RWPE1 (cell line): ENCODE measurements around the gene CCDC90B.
"Not testable (repeated sequence)": the region's sequence is repeated elsewhere in the genome, so short reads cannot be mapped to it uniquely, and the experiment has no call there.

Experiments
- CTCF ChIA-PET: fragments of 350-600 bp; sonication (Branson Sonifier 250); formaldehyde crosslinking; extraction: SDS; loops from one replicate; lab custom pipeline; 2021; lab: Yijun Ruan, JAX
- POLR2A ChIA-PET: fragments of 400-600 bp; formaldehyde crosslinking; extraction: SDS; loops from one replicate; lab custom pipeline; 2020; ENCODE audit warnings: antibody characterized with exemption; ENCODE audit not compliant: low non-redundant PET; lab: Yijun Ruan, JAX
- DNase-seq: peaks from one replicate; pipeline ENCODE4 v3.0.0; 2012; ENCODE audit warnings: low spot score
- H3K27ac ChIP-seq: fragments of 450-650 bp; 2 replicates; pipeline ENCODE4 v1.5.1; 2017
- TF ChIP-seq, protein P1 (sequence below): fragments of 450-650 bp; conservative IDR thresholded peaks from 2 replicates; pipeline ENCODE4 v1.5.1; 2017; ENCODE audit warnings: low read depth, mild to moderate bottlenecking

Gene CCDC90B

DNA sequence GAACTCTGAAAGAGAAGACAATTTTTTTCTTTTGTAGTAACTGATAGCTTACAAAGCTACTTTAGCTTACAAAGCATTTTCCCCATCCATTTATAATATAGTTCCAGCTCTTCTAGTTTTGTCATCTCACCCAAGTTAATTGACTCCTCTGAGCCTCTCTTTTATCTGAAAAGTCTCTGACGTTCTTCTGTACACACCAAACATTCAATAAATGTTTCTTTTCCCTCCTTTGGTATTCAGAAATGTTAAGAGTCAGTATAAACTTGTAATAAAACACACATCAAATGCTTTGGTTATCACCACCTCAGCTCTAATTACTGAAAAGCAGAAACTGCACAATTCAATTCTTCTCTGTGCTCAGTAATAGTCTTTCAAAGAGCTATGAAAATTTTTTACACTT lies 5.9 kb downstream of the CCDC90B start:
- ChIA-PET POLR2A (interaction anchor here (0.6 kb wide), 1 partner anchor 384 kb away, joined by 7 read pairs; no protein-coding TSS in a partner anchor), CTCF (interaction anchor here (0.8 kb wide), 1 partner anchor 152 kb away, joined by 3 read pairs; no protein-coding TSS in a partner anchor)
- TF ChIP-seq, protein P1, sequence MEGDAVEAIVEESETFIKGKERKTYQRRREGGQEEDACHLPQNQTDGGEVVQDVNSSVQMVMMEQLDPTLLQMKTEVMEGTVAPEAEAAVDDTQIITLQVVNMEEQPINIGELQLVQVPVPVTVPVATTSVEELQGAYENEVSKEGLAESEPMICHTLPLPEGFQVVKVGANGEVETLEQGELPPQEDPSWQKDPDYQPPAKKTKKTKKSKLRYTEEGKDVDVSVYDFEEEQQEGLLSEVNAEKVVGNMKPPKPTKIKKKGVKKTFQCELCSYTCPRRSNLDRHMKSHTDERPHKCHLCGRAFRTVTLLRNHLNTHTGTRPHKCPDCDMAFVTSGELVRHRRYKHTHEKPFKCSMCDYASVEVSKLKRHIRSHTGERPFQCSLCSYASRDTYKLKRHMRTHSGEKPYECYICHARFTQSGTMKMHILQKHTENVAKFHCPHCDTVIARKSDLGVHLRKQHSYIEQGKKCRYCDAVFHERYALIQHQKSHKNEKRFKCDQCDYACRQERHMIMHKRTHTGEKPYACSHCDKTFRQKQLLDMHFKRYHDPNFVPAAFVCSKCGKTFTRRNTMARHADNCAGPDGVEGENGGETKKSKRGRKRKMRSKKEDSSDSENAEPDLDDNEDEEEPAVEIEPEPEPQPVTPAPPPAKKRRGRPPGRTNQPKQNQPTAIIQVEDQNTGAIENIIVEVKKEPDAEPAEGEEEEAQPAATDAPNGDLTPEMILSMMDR = no peak
- no peak for DNase-seq
- no peak overlapping the region for H3K27ac ChIP-seq

DNA sequence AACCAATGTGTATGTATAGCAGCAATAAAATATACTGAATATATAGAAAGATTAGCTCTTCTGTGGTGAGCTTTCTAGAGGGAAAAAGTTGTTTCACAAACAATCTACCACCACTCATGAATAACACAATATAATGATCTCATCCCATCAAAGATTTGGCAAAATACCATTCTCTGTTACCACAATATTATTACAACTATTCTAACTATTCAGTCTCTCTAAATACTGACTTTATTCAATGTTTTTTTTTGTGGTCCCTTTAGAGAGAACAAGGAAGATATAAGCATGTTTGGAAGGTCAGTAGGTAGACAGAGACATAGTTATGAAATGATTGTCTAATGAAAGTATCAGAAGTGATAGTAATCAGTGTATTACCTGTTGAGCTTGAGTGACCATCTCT lies 7.8 kb downstream of the CCDC90B start:
- no peak overlapping the region for H3K27ac ChIP-seq
- ChIA-PET POLR2A (no interaction called here), CTCF (interaction anchor here (0.6 kb wide), 1 partner anchor 13 kb away, joined by 3 read pairs; no protein-coding TSS in a partner anchor)
- TF ChIP-seq, protein P1 = no peak
- no peak for DNase-seq

- DNase-seq = no peak
- ChIA-PET CTCF (interaction anchor here (0.6 to 1.3 kb wide), 6 partner anchors 9 to 600 kb away, joined by 3 read pairs; no protein-coding TSS in a partner anchor), POLR2A (no interaction called here)
- H3K27ac ChIP-seq = no peak overlapping the region
- TF ChIP-seq, protein P1 = no peak
Observed at GRCh38 chr11:83275888-83276641, 10.1 kb downstream of the CCDC90B start.

DNA sequence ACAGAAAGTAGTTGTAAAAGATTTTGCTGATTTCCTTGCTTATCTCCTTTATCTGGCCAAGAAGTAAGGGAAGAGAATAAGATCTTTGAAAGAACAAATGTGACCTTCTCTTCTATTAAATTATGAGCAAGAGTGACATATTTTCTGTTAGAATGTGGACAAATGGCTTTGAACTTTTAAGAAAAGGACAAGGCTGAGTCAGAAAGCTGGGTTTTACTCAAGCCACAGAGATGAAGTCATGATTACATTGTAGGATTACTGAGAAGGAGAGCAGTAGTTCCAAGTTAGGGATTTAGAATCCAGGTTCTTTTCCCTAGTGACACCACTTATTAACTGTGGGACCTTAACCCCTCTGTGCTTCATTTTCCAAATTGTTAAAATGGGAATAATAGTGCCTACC lies 13.5 kb downstream of the CCDC90B start:
- H3K27ac ChIP-seq = no peak overlapping the region
- POLR2A ChIA-PET = interaction anchor here (0.7 kb wide), 1 partner anchor 662 kb away, joined by 6 read pairs; no protein-coding TSS in a partner anchor
- CTCF ChIA-PET = interaction anchor here (0.6 kb wide), 1 partner anchor 405 kb away, joined by 3 read pairs; no protein-coding TSS in a partner anchor

GRCh38 chr11:83271734-83272133 lies 14.4 kb downstream of the CCDC90B start:
- H3K27ac ChIP-seq, POLR2A ChIA-PET, CTCF ChIA-PET, DNase-seq: not testable (repeated sequence)

More for the DNA sequence above, 13.5 kb downstream of the CCDC90B start:
- no peak for DNase-seq
- TF ChIP-seq, protein P1 = no peak

DNA sequence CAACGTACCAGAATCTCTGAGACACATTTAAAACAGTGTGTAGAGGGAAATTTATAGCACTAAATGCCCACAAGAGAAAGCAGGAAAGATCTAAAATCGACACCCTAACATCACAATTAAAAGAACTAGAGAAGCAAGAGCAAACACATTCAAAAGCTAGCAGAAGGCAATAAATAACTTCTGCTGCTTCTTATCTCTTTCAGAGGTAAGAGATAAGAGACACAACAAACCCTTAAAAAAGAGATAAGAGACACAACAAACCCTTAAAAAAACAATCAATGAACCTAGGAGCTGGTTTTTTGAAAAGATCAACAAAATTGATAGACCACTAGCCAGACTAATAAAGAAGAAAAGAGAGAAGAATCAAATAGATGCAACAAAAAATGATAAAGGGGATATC lies 17.1 kb downstream of the CCDC90B start:
- CTCF ChIA-PET, H3K27ac ChIP-seq, POLR2A ChIA-PET, DNase-seq: not testable (repeated sequence)

DNA sequence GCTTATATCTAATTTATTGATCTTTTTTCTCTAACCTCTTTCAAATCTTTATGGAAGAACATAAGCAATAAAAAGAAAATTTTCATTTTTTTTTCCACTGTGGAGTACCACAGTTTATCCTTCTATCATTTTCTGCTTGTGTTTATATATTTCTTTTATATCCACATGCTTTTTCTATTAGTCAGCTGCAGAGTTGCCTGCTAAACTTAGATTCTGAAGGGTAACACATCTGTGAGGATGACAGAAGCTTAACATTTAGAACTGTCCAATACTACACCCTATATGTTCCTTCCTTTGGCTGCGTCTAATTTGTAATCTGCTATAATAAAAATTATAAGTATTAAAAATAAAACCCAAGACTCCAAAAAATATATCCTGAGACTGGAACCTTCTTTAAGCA lies 20.8 kb downstream of the CCDC90B start:
- H3K27ac ChIP-seq = no peak overlapping the region
- no peak for DNase-seq
- CTCF ChIA-PET = interaction anchor here (0.6 kb wide), 1 partner anchor 13 kb away, joined by 3 read pairs; no protein-coding TSS in a partner anchor
- TF ChIP-seq, protein P1 = no peak
- POLR2A ChIA-PET = no interaction called here
